Activated CD4-positive, alpha-beta memory T cell treated with anti-CD3 and anti-CD28 coated beads, Interleukin-2, amount 10 ng/mL, durations not matched to agents 7 days and 5 days (primary cell): ENCODE measurements around the gene ZSCAN31. TPM values are rescaled to one million over a fixed set of nuclear protein-coding genes. Genes with fewer than 3 reads are reported as not detected.

Experiments
- CTCF ChIA-PET: fragments of 350-600 bp; sonication (Branson Sonifier 250); formaldehyde crosslinking; loops from one replicate; lab custom pipeline; 2021; ENCODE audit warnings: antibody characterized with exemption, inconsistent platforms; lab: Charles Lee
- POLR2A ChIA-PET: fragments of 350-600 bp; sonication (Branson Sonifier 250); formaldehyde crosslinking; loops from one replicate; lab custom pipeline; 2021; ENCODE audit warnings: antibody characterized with exemption; lab: Charles Lee
- DNase-seq: peaks from one replicate; pipeline ENCODE4 v3.0.0-alpha.2; 2020
- H3K27ac Mint-ChIP-seq: one replicate; pipeline ENCODE4 v1.8.0; 2021; ENCODE audit warnings: mild to moderate bottlenecking, mixed read lengths
- H3K27me3 Mint-ChIP-seq: one replicate; pipeline ENCODE4 v1.8.0; 2021; ENCODE audit warnings: mixed read lengths
- H3K36me3 Mint-ChIP-seq: one replicate; pipeline ENCODE4 v1.8.0; 2021; ENCODE audit warnings: low read depth, mixed read lengths
- H3K4me1 Mint-ChIP-seq: one replicate; pipeline ENCODE4 v1.8.0; 2021; ENCODE audit warnings: mixed read lengths
- H3K4me3 Mint-ChIP-seq: one replicate; pipeline ENCODE4 v1.8.0; 2021; ENCODE audit warnings: mild to moderate bottlenecking, mixed read lengths
- H3K9me3 Mint-ChIP-seq: one replicate; pipeline ENCODE4 v1.8.0; 2021; ENCODE audit warnings: mixed read lengths
- total RNA-seq, 2 experiments: library from RNA; stranded (reverse); gene quantifications; one replicate each; pipeline ENCODE4 v1.2.3, GENCODE V29; 2021

The ZSCAN31 gene
- total RNA-seq, 2 experiments from 2014 or later: 0.88 to 1.0 TPM

- peak within 1 kb of the TSS; percentile 96 for H3K4me3 Mint-ChIP-seq
- POLR2A ChIA-PET: interaction anchor here (0.7 to 2.3 kb wide), 13 partner anchors 9 to 545 kb away, joined by 3 to 12 read pairs (median 5); partner anchors contain the start of genes ZKSCAN4, ZKSCAN8, ZSCAN26 and ZSCAN31
- no peaks in the 10 kb centered on the region for H3K9me3 Mint-ChIP-seq
- peak; percentile 93 for DNase-seq
- H3K27ac Mint-ChIP-seq: peak within 1 kb of the TSS; percentile 91
- H3K4me1 Mint-ChIP-seq: peaks cover 28% of the 10 kb centered on the region
- peaks cover 19% of the 10 kb centered on the region for H3K36me3 Mint-ChIP-seq
- peaks cover 22% of the 10 kb centered on the region for H3K27me3 Mint-ChIP-seq
- CTCF ChIA-PET: interaction anchor here (0.6 to 2.2 kb wide), 4 partner anchors 15 to 460 kb away, joined by 3 to 7 read pairs (median 4); a partner anchor contains a TSS
Observed at GRCh38 chr6:28349892-28350737, 14.2 kb upstream of the ZSCAN31 start, which contains the start of gene ZKSCAN3. Gene ZKSCAN3 (plus strand): TSS chr6:28349947. CDS start chr6:28359587, 9,640 bp downstream.

- peaks cover 28% of the 10 kb centered on the region for H3K4me1 Mint-ChIP-seq
- no peak for DNase-seq
- peaks cover 20% of the 10 kb centered on the region for H3K36me3 Mint-ChIP-seq
- peak overlapping the region; percentile 96 for H3K4me3 Mint-ChIP-seq
- peak overlapping the region; percentile 91 for H3K27ac Mint-ChIP-seq
- ChIA-PET CTCF (interaction anchor here (0.8 to 2.2 kb wide), 2 partner anchors 23 to 245 kb away, joined by 3 to 7 read pairs; no protein-coding TSS in a partner anchor), POLR2A (interaction anchor here (0.7 to 2.3 kb wide), 11 partner anchors 9 to 511 kb away, joined by 3 to 12 read pairs (median 5); partner anchors contain the start of genes ZKSCAN4, ZKSCAN8, ZSCAN26 and ZSCAN31)
- no peaks in the 10 kb centered on the region for H3K9me3 Mint-ChIP-seq
- peaks cover 24% of the 10 kb centered on the region for H3K27me3 Mint-ChIP-seq
Observed at GRCh38 chr6:28349344-28349891, 13.5 kb upstream of the ZSCAN31 start.

GRCh38 chr6:28347119-28347518 is 11.2 kb upstream of the ZSCAN31 start:
- Mint-ChIP-seq H3K4me3 (no peak overlapping the region), H3K27ac (no peak overlapping the region), H3K9me3 (no peaks in the 10 kb centered on the region), H3K27me3 (peaks cover 31% of the 10 kb centered on the region), H3K36me3 (peaks cover 5% of the 10 kb centered on the region), H3K4me1 (peaks cover 24% of the 10 kb centered on the region)
- ChIA-PET POLR2A (interaction anchor here (1.3 kb wide), 1 partner anchor 23 kb away, joined by 3 read pairs; no protein-coding TSS in a partner anchor), CTCF (interaction anchor here (1.3 to 1.9 kb wide), 2 partner anchors 8 to 242 kb away, joined by 3 to 7 read pairs; no protein-coding TSS in a partner anchor)
- DNase-seq: no peak

DNA sequence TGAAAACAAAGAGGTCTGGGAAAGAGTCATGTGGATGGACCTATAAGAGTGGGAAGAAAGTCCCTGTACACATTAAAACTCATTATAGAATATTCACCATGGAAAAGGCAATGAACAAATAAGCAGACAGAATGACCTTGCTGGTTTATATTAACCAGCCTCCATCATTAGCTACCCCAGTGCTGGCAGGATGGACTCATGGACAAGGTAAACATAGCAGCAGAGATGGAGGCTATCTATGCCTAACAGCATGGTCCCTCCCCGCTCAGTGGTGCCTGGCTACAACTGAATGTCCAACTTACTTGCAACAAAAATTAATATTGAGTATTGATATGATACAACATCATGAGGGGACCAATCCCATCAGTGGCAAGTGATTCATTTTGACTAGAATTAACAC is 9.3 kb upstream of the ZSCAN31 start:
- Mint-ChIP-seq H3K9me3 (peaks cover 7% of the 10 kb centered on the region), H3K4me3 (no peak overlapping the region), H3K27me3 (peaks cover 33% of the 10 kb centered on the region), H3K36me3 (peaks cover 4% of the 10 kb centered on the region), H3K27ac (no peak overlapping the region), H3K4me1 (peaks cover 7% of the 10 kb centered on the region)
- DNase-seq: no peak
- CTCF ChIA-PET: interaction anchor here (0.7 kb wide), 1 partner anchor 572 kb away, joined by 3 read pairs; no protein-coding TSS in a partner anchor
- POLR2A ChIA-PET: interaction anchor here (1.2 kb wide), 1 partner anchor 78 kb away, joined by 3 read pairs; the partner anchor contains the start of gene ZSCAN26

GRCh38 chr6:28343898-28344677 is 8.1 kb upstream of the ZSCAN31 start:
- peaks cover 14% of the 10 kb centered on the region for H3K9me3 Mint-ChIP-seq
- no peak overlapping the region for H3K4me3 Mint-ChIP-seq
- ChIA-PET CTCF (no interaction called here), POLR2A (no interaction called here)
- DNase-seq: no peak
- H3K27ac Mint-ChIP-seq: no peak overlapping the region
- H3K4me1 Mint-ChIP-seq: no peaks in the 10 kb centered on the region
- H3K27me3 Mint-ChIP-seq: peaks cover 33% of the 10 kb centered on the region
- peaks cover 9% of the 10 kb centered on the region for H3K36me3 Mint-ChIP-seq

DNA sequence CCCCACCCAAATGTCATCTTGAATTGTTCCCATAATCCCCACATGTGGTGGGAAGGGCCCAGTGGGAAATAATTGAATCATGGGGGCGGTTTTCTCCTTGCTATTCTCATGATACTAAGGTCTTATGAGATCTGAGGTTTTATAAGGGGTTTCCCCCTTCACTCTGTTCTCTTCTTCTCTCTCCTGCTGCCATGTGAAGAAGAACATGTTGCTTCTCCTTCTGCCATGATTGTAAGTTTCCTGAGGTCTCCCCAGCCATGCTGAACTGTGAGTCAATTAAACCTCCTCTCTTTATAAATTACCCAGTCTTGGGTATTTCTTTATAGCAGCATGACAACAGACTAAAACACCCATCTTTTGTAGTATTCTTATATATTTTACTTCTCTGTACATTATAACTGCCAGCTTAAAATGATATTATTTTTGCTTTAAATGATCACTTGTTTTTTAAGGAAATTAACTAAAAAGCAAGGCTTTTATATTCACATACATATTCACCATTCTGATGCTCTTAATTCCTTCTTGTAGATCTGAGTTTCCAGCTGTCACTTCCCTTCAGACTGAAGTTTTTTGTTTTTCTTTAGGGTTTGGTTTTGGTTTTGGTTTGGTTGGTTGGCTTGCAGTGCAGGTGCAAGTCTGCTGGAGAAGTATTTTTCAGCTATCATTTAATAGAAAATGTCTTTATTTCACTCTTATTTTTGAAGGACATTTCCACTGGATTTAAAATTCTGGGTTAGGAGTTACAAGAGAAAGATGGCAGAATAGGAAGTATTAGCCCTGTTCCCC is 4.6 kb upstream of the ZSCAN31 start:
- POLR2A ChIA-PET: interaction anchor here (1.7 kb wide), 1 partner anchor 9 kb away, joined by 4 read pairs; the partner anchor contains the start of gene ZKSCAN3
- H3K4me3 Mint-ChIP-seq: no peak overlapping the region
- H3K36me3 Mint-ChIP-seq: peaks cover 9% of the 10 kb centered on the region
- CTCF ChIA-PET: no interaction called here
- peaks cover 14% of the 10 kb centered on the region for H3K9me3 Mint-ChIP-seq
- H3K4me1 Mint-ChIP-seq: no peaks in the 10 kb centered on the region
- no peak for DNase-seq
- H3K27ac Mint-ChIP-seq: no peak overlapping the region
- peaks cover 16% of the 10 kb centered on the region for H3K27me3 Mint-ChIP-seq

DNA sequence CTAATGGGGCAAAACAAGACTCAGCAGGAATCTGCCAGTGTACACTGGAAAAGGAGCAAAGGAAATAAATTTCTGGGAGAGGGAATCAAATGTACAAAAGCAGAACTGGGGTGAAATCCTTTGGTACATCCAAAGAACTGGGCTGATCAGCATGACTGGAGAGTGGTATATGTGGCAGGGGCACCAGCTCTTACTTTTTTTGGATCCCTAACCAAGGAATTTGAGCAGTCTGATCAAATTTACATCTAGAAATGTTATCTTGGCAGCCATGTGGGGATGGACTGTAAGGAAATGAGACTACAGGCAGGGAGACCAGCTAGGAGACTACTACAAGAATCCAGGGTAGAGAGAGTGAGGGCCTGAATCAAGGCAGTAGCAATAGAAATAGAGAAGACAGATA is 1.2 kb upstream of the ZSCAN31 start:
- H3K4me1 Mint-ChIP-seq: no peaks in the 10 kb centered on the region
- no peak overlapping the region for H3K27ac Mint-ChIP-seq
- H3K9me3 Mint-ChIP-seq: peaks cover 14% of the 10 kb centered on the region

GRCh38 chr6:28336284-28337120 is 554 bp upstream of the ZSCAN31 start:
- POLR2A ChIA-PET: interaction anchor here (0.6 to 2.5 kb wide), 11 partner anchors 12 to 1204 kb away, joined by 3 to 11 read pairs (median 5); partner anchors contain the start of genes ZKSCAN3, ZKSCAN8 and ZSCAN26

More for the DNA sequence above, 1.2 kb upstream of the ZSCAN31 start:
- DNase-seq: no peak
- H3K36me3 Mint-ChIP-seq: peaks cover 7% of the 10 kb centered on the region
- peaks cover 4% of the 10 kb centered on the region for H3K27me3 Mint-ChIP-seq
- CTCF ChIA-PET: interaction anchor here (4.6 kb wide), 1 partner anchor 19 kb away, joined by 20 read pairs; no protein-coding TSS in a partner anchor
- POLR2A ChIA-PET: interaction anchor here (1.2 to 2.5 kb wide), 5 partner anchors 13 to 232 kb away, joined by 3 to 12 read pairs (median 8); partner anchors contain the start of genes ZKSCAN3 and ZSCAN26
- no peak overlapping the region for H3K4me3 Mint-ChIP-seq

DNA sequence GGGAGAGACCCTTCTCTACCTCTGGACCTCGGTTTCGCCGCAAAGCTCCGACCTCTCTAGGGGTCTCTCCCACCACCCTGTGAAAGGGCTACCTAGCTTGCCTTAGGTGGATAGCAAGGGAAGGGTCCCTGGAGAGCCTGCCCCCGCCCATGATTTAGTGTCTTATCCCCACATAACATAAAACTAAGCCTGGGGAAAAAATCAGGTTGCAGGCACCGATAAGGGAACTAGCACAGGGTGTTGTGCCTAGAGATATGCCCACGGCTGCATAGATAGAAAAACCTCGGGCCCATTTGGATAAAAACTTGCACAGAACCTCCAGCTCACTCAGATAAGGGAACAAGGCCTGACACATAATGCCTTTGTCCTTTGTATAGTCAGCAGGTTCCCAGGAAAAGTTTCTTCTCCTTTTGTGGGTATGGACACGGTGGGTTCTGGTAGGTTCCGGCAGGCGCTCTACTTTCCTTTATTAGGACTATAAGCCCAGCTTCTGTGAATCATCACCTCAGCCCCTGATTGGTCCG is 846 bp downstream of the ZSCAN31 start:
- peaks cover 1% of the 10 kb centered on the region for H3K27me3 Mint-ChIP-seq
- POLR2A ChIA-PET: interaction anchor here (0.9 to 2.5 kb wide), 10 partner anchors 13 to 1202 kb away, joined by 3 to 11 read pairs (median 6); partner anchors contain the start of genes ZKSCAN3, ZKSCAN8 and ZSCAN26
- peaks cover 9% of the 10 kb centered on the region for H3K9me3 Mint-ChIP-seq
- CTCF ChIA-PET: interaction anchor here (0.9 to 4.6 kb wide), 3 partner anchors 16 to 230 kb away, joined by 3 to 20 read pairs (median 3); no protein-coding TSS in a partner anchor
- no peaks in the 10 kb centered on the region for H3K4me1 Mint-ChIP-seq
- H3K36me3 Mint-ChIP-seq: peaks cover 5% of the 10 kb centered on the region
- no peak overlapping the region for H3K27ac Mint-ChIP-seq
- DNase-seq: no peak
- H3K4me3 Mint-ChIP-seq: no peak overlapping the region

More at GRCh38 chr6:28336284-28337120, 554 bp upstream of the ZSCAN31 start:
- H3K36me3 Mint-ChIP-seq: peaks cover 5% of the 10 kb centered on the region
- H3K27me3 Mint-ChIP-seq: peaks cover 2% of the 10 kb centered on the region
- no peak for DNase-seq
- no peak overlapping the region for H3K27ac Mint-ChIP-seq
- no peak overlapping the region for H3K4me3 Mint-ChIP-seq
- CTCF ChIA-PET: interaction anchor here (4.6 kb wide), 1 partner anchor 19 kb away, joined by 20 read pairs; no protein-coding TSS in a partner anchor
- H3K4me1 Mint-ChIP-seq: no peaks in the 10 kb centered on the region
- H3K9me3 Mint-ChIP-seq: peaks cover 14% of the 10 kb centered on the region

DNA sequence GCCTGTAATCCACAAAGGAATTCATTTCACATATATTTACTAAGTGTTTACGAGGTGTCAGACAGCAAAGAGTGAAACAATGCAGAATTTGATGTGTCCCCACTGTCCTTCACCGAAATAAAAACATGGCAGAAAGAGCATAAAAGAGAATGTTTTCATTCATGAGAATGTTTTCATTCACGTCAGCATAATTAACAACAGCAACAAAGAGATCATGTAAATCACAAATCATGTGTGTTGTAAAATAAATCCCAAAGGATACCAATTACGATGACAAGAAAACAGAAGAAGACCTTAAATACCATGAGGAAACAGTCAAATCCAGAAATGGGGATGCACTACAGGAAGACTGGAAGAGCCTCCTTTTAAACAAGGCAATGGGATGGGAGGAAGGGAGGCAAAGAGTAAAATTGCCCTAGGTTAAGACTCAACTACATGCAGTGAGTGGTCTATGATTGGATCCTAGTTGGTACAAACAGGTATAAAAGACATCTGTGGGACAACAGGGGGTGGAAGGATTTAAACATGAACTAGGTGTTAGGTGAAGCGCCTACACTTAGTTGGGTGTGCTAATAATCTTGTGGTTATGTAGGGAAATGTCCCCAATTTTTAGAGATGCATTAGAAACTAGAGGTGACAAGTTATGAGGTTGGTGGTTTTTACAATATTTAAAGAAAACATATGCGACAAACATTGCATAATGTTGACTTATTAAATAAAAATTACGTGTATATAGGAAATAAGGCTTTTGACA is 1.5 kb downstream of the ZSCAN31 start:
- Mint-ChIP-seq H3K27ac (no peak overlapping the region), H3K36me3 (no peaks in the 10 kb centered on the region), H3K9me3 (peaks cover 3% of the 10 kb centered on the region), H3K4me1 (no peaks in the 10 kb centered on the region), H3K27me3 (peaks cover 1% of the 10 kb centered on the region), H3K4me3 (no peak overlapping the region)
- ChIA-PET POLR2A (interaction anchor here (0.9 to 2.5 kb wide), 4 partner anchors 14 to 67 kb away, joined by 4 to 11 read pairs (median 8); partner anchors contain the start of genes ZKSCAN3 and ZSCAN26), CTCF (interaction anchor here (1.1 to 4.6 kb wide), 2 partner anchors 16 to 21 kb away, joined by 3 to 20 read pairs; no protein-coding TSS in a partner anchor)
- DNase-seq: no peak
